Mesothelial cell of epicardium (in vitro differentiated cells): ENCODE data around the gene ZBTB21. TPM values are rescaled to one million over a fixed set of nuclear protein-coding genes. Genes with fewer than 3 reads are reported as not detected.

Experiments
- DNase-seq, 2 experiments: peaks; one replicate each; pipeline ENCODE4 v3.0.0; 2021; ENCODE audit warnings: low spot score in 2 of 2; ENCODE audit not compliant: unreplicated experiment in 2 of 2
- H3K27ac Mint-ChIP-seq: 2 replicates; pipeline ENCODE4 v1.8.0; 2021; ENCODE audit warnings: mixed read lengths
- H3K27me3 Mint-ChIP-seq: 2 replicates; pipeline ENCODE4 v1.8.0; 2021; ENCODE audit warnings: low read depth, mixed read lengths
- H3K36me3 Mint-ChIP-seq: 2 replicates; pipeline ENCODE4 v1.8.0; 2021; ENCODE audit warnings: mixed read lengths
- H3K4me1 Mint-ChIP-seq: 2 replicates; pipeline ENCODE4 v1.8.0; 2021; ENCODE audit warnings: mixed read lengths
- H3K4me3 Mint-ChIP-seq: 2 replicates; pipeline ENCODE4 v1.8.0; 2021; ENCODE audit warnings: mild to moderate bottlenecking, moderate library complexity, mixed read lengths
- H3K9me3 Mint-ChIP-seq: 2 replicates; pipeline ENCODE4 v1.8.0; 2021; ENCODE audit warnings: mixed read lengths
- CTCF ChIP-seq: fragments of 200-600 bp; sonication (generic); IDR thresholded peaks from one replicate; pipeline ENCODE4 v1.5.0; 2021; ENCODE audit warnings: antibody characterized with exemption; ENCODE audit not compliant: unreplicated experiment
- total RNA-seq: library from RNA; stranded (reverse); gene quantifications from 3 replicates; pipeline ENCODE4 v1.2.1, GENCODE V29; 2021

ZBTB21 gene
- total RNA-seq, 1 donor from 2014 or later: 17.4 TPM

DNA sequence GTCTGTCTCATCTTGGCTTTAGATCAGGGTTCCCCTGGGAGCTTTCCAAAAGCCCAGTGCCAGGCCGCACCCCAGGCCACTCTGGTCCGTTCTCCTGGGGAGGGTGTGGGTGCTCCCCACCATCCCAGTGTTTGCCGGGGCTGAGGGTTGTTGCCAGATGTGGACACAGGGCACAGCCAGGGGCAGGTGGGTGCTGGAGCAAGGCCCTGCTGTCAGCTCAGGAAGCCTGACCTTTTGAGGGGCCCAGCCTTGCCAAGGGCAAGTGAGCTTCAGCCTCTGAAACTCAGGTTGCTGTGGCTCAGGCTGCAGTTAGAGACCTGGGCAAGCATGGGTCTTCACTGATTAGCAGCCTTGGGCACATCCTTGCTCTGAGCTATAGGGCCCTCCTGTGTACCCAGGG, 22.8 kb upstream of the ZBTB21 start:
- no peaks in the 10 kb centered on the region for H3K36me3 Mint-ChIP-seq
- H3K27ac Mint-ChIP-seq: no peak overlapping the region
- H3K9me3 Mint-ChIP-seq: peaks cover 14% of the 10 kb centered on the region
- TF ChIP-seq CTCF: no peak
- no peaks in the 10 kb centered on the region for H3K27me3 Mint-ChIP-seq
- H3K4me1 Mint-ChIP-seq: no peaks in the 10 kb centered on the region
- no peak for DNase-seq
- no peak overlapping the region for H3K4me3 Mint-ChIP-seq

DNA sequence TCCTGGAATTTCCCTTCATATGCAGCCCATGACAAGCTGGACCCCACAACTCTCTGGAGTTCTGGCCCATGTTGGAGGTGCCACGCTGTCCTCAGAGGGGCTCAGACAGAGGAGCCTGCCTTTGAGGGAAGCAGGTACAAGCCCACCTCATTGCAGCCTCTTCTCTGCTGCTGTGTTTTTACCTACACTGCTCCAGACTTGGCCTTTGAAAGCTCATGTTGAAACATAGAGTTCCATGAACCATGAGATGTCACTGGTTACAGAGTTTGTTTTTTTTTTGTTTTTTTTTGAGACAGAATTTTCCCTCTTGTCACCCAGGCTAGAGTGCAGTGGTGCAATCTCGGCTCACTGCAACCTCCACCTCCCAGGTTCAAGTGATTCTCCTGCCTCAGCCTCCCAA, 22.1 kb upstream of the ZBTB21 start:
- no peak overlapping the region for H3K27ac Mint-ChIP-seq
- H3K9me3 Mint-ChIP-seq: peaks cover 14% of the 10 kb centered on the region
- no peaks in the 10 kb centered on the region for H3K4me1 Mint-ChIP-seq
- no peaks in the 10 kb centered on the region for H3K27me3 Mint-ChIP-seq
- H3K36me3 Mint-ChIP-seq: no peaks in the 10 kb centered on the region
- no peak for TF ChIP-seq CTCF
- no peak for DNase-seq
- no peak overlapping the region for H3K4me3 Mint-ChIP-seq

DNA sequence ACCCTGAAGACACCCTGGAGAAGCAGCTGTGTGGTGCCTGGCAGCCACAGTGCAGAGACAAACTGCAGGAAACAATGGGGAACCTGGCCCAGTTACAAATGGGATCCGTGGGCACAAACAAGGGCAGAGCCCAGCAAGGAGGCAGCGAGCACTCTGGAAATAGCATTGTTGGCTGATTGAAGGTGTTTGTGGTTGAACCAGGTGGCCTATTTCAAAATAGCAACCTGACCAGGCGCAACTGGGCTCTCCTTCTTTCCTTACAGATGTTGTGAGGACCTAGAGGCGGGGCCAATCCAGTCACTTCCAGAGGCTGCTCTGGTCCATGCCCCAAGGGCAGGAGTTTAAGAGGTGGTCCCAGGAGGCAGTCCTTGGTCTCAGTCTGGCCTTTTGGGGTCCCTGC, 21.7 kb upstream of the ZBTB21 start:
- no peak for TF ChIP-seq CTCF
- H3K36me3 Mint-ChIP-seq: no peaks in the 10 kb centered on the region
- DNase-seq: no peak
- no peak overlapping the region for H3K4me3 Mint-ChIP-seq
- H3K9me3 Mint-ChIP-seq: peaks cover 14% of the 10 kb centered on the region
- H3K27ac Mint-ChIP-seq: no peak overlapping the region
- H3K27me3 Mint-ChIP-seq: no peaks in the 10 kb centered on the region
- H3K4me1 Mint-ChIP-seq: no peaks in the 10 kb centered on the region

DNA sequence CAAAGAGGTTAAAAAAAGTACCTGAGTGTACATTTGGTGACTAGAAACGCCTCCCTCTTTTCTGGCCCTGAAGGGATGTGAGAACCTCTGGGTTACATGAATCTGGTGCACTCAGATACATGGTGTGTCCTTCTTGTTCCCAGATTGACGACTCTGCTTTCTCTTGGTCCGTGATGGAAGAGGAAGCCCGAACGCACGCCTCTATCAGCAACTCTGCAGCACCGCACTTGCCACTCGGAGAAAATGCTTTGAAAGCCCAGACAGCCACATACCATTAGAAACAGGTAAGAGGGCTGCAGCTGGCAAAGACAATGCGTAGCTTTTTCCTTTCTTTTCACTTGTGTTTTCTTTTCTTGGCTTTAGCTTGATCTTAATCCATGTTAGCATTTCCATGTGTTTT, 21.1 kb upstream of the ZBTB21 start:
- Mint-ChIP-seq H3K36me3 (no peaks in the 10 kb centered on the region), H3K27me3 (no peaks in the 10 kb centered on the region), H3K4me1 (no peaks in the 10 kb centered on the region), H3K27ac (no peak overlapping the region), H3K9me3 (peaks cover 9% of the 10 kb centered on the region), H3K4me3 (no peak overlapping the region)
- no peak for TF ChIP-seq CTCF
- DNase-seq: no peak

GRCh38 chr21:42030311-42030710, 20.2 kb upstream of the ZBTB21 start:
- TF ChIP-seq CTCF: no peak
- H3K27me3 Mint-ChIP-seq: no peaks in the 10 kb centered on the region
- no peaks in the 10 kb centered on the region for H3K36me3 Mint-ChIP-seq
- DNase-seq: no peak
- H3K4me3 Mint-ChIP-seq: no peak overlapping the region
- H3K4me1 Mint-ChIP-seq: peaks cover 8% of the 10 kb centered on the region
- H3K27ac Mint-ChIP-seq: no peak overlapping the region
- H3K9me3 Mint-ChIP-seq: peaks cover 7% of the 10 kb centered on the region

DNA sequence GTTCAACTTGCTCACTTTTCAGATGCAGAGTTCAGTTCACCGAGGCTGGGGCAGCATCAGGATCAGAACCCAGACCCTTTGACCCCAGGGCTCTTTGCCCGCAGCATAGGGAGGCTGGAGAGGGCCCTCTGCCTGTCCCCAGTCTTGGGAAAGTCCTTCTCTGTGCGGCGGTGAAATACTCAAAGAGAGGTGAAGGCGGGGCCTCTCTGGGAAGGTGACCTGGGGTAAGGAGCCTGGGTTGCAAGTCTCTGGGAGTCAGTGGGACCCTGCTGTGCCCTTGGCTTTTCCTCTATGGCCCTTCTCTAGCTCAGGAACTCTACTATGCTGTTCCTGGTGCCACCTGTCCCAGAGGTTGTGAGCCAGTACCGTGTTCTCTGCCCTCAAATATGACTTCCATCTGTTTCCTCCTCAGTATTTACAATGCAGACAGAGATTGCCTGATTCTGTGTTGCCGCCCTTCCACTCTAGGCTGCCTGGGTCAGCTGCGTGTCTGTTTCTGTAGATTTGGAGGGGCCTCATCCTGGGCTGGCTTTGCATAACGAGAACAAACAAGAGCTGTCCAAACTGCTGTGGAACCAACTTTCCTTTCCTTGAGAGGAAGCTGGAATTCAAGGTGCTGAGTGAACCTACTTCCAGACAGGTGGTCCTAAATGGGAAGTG, 18.7 kb upstream of the ZBTB21 start:
- no peaks in the 10 kb centered on the region for H3K36me3 Mint-ChIP-seq
- TF ChIP-seq CTCF: no peak
- H3K4me1 Mint-ChIP-seq: peaks cover 10% of the 10 kb centered on the region
- H3K4me3 Mint-ChIP-seq: no peak overlapping the region
- no peaks in the 10 kb centered on the region for H3K27me3 Mint-ChIP-seq
- H3K27ac Mint-ChIP-seq: no peak overlapping the region
- no peak for DNase-seq
- peaks cover 3% of the 10 kb centered on the region for H3K9me3 Mint-ChIP-seq
